HG02970 (cell line): Measurements from ENCODE around the gene UMOD.

Experiments used
- ATAC-seq: cut with Tn5 transposase; IDR thresholded peaks from one replicate; pipeline ENCODE4 v1.9.1; 2021; ENCODE audit warnings: mild to moderate bottlenecking, moderate library complexity, moderate number of reproducible peaks; ENCODE audit not compliant: unreplicated experiment, low FRiP score

The UMOD gene

GRCh38 chr16:20307240-20307671, 45.3 kb downstream of the UMOD start:
- no peak for ATAC-seq

- ATAC-seq = no peak
Observed at GRCh38 chr16:20306401-20306800, 46.1 kb downstream of the UMOD start.

- ATAC-seq = no peak
Observed at GRCh38 chr16:20303012-20303411, 49.5 kb downstream of the UMOD start.

- ATAC-seq = no peak
Observed at GRCh38 chr16:20302389-20302788, 50.1 kb downstream of the UMOD start.

GRCh38 chr16:20301840-20302239, 50.7 kb downstream of the UMOD start:
- no peak for ATAC-seq

GRCh38 chr16:20300312-20301097, 52.0 kb downstream of the UMOD start:
- ATAC-seq = peak; percentile 72

GRCh38 chr16:20298452-20298851, 54.1 kb downstream of the UMOD start:
- no peak for ATAC-seq

GRCh38 chr16:20291208-20292206, 61.0 kb downstream of the UMOD start:
- no peak for ATAC-seq

- ATAC-seq = no peak
Observed at GRCh38 chr16:20289571-20289970, 62.9 kb downstream of the UMOD start.

- no peak for ATAC-seq
Observed at GRCh38 chr16:20285993-20286499, 66.5 kb downstream of the UMOD start.
